Esophagus (tissue), 2 donors: ENCODE results near the gene ZNF236. TPM values are rescaled to one million over a fixed set of nuclear protein-coding genes. Genes with fewer than 3 reads are reported as not detected.

Source experiments
- H3K27ac ChIP-seq, 2 donors: one replicate each; pipeline ENCODE4 v1.5.1; 2013; ENCODE audit warnings: low read depth in 2 of 2, mild to moderate bottlenecking in 2 of 2, inconsistent platforms in 1 of 2, low read length in 1 of 2, moderate library complexity in 1 of 2
- H3K27me3 ChIP-seq, 2 donors: one replicate each; pipeline ENCODE4 v1.6.1; 2013; ENCODE audit warnings: low read length in 2 of 2, control low read depth in 1 of 2, mild to moderate bottlenecking in 1 of 2; ENCODE audit not compliant: insufficient read depth in 2 of 2, control insufficient read depth in 1 of 2
- H3K36me3 ChIP-seq, 2 donors: one replicate each; pipeline ENCODE4 v1.6.1; 2013; ENCODE audit warnings: low read length in 1 of 2; ENCODE audit not compliant: control insufficient read depth in 2 of 2, insufficient read depth in 2 of 2
- H3K4me1 ChIP-seq, 2 donors: one replicate each; pipeline ENCODE4 v1.6.1; 2013; ENCODE audit warnings: low read length in 1 of 2; ENCODE audit not compliant: control insufficient read depth in 2 of 2, insufficient read depth in 2 of 2
- H3K4me3 ChIP-seq, 2 donors: one replicate each; pipeline ENCODE4 v1.5.1; 2013; ENCODE audit warnings: low read length in 2 of 2, mild to moderate bottlenecking in 2 of 2, low read depth in 1 of 2, moderate library complexity in 1 of 2
- H3K9me3 ChIP-seq, 2 donors: one replicate each; pipeline ENCODE4 v1.6.1; 2013; ENCODE audit warnings: mild to moderate bottlenecking in 2 of 2, low read depth in 1 of 2, low read length in 1 of 2, moderate library complexity in 1 of 2; ENCODE audit not compliant: control insufficient read depth in 2 of 2, insufficient read depth in 1 of 2
- WGBS, 2 donors: extraction: QIAGEN DNeasy Blood & Tissue Kit; methylation state at CpG; one replicate each; pipeline ENCODE4 v1.1.7; 2013; 5-methylcytosine and 5-hydroxymethylcytosine counted together
- polyA plus RNA-seq, 2 donors: library from polyadenylated mRNA; stranded (reverse); fragments of 200-250 nt; gene quantifications; one replicate each; pipeline ENCODE4 v1.2.3, GENCODE V29; 2013
- donor health status: healthy with polysubstance abuse.
- donor health status: Bipolar disorder and iron deficiency.

ZNF236 gene
- polyA plus RNA-seq, 2 donors: 1.3 to 3.0 TPM

- Histone ChIP-seq H3K27ac (no peak overlapping the region), H3K9me3 (peaks cover 0 to 19% of the 10 kb centered on the region in 2 donors), H3K36me3 (peaks cover 22 to 38% of the 10 kb centered on the region in 2 donors), H3K4me1 (peaks cover 0 to 2% of the 10 kb centered on the region in 2 donors), H3K27me3 (no peaks in the 10 kb centered on the region), H3K4me3 (no peak overlapping the region)
- 94 to 95% methylated on average over 5 of the region's 5 CpGs for WGBS, 2 donors
These were observed 70.5 kb downstream of the ZNF236 start for GRCh38 chr18:76892832-76893231.

- H3K36me3 ChIP-seq: peaks cover 25 to 30% of the 10 kb centered on the region in 2 donors
- no peaks in the 10 kb centered on the region for H3K27me3 ChIP-seq
- H3K4me1 ChIP-seq: peaks cover 0 to 2% of the 10 kb centered on the region in 2 donors
- peaks cover 0 to 19% of the 10 kb centered on the region in 2 donors for H3K9me3 ChIP-seq
- no peak overlapping the region for H3K27ac ChIP-seq
- H3K4me3 ChIP-seq: no peak overlapping the region
- 93 to 96% methylated on average over 37 of the region's 37 CpGs for WGBS, 2 donors
These were observed 72.4 kb downstream of the ZNF236 start for GRCh38 chr18:76894566-76895346.

DNA sequence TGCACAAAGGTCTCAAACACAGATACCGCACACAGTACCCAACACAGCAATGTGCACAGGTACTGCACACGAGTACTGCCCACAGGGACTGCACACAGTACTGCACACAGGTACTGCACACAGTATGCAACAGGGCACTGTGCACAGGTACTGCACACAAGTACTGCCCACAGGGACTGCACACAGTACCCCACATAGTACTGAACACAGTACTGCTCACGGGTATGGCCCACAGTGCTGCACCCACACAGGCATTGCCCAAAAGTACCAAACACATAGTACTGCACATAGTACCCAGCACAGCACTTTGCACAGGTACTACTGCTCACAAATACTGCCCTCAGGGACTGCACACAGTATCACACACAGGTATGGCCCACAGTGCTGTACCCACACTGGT, 73.1 kb downstream of the ZNF236 start:
- Histone ChIP-seq H3K27ac (no peak overlapping the region), H3K27me3 (no peaks in the 10 kb centered on the region), H3K4me1 (peaks cover 0 to 2% of the 10 kb centered on the region in 2 donors), H3K9me3 (peaks cover 0 to 19% of the 10 kb centered on the region in 2 donors), H3K36me3 (peaks cover 25 to 30% of the 10 kb centered on the region in 2 donors), H3K4me3 (no peak overlapping the region)
- 97% methylated on average over 3 of the region's 3 CpGs for WGBS, 2 donors

GRCh38 chr18:76896677-76897076, 74.3 kb downstream of the ZNF236 start:
- H3K36me3 ChIP-seq: peaks cover 27 to 33% of the 10 kb centered on the region in 2 donors
- H3K9me3 ChIP-seq: peaks cover 0 to 19% of the 10 kb centered on the region in 2 donors
- no peak overlapping the region for H3K4me3 ChIP-seq
- no peak overlapping the region for H3K27ac ChIP-seq
- H3K27me3 ChIP-seq: no peaks in the 10 kb centered on the region
- peaks cover 0 to 2% of the 10 kb centered on the region in 2 donors for H3K4me1 ChIP-seq

GRCh38 chr18:76897257-76897656, 74.9 kb downstream of the ZNF236 start:
- H3K4me1 ChIP-seq: peaks cover 0 to 2% of the 10 kb centered on the region in 2 donors
- no peak overlapping the region for H3K27ac ChIP-seq
- no peak overlapping the region for H3K4me3 ChIP-seq
- H3K27me3 ChIP-seq: no peaks in the 10 kb centered on the region
- peaks cover 0 to 19% of the 10 kb centered on the region in 2 donors for H3K9me3 ChIP-seq
- H3K36me3 ChIP-seq: peaks cover 27 to 33% of the 10 kb centered on the region in 2 donors
- 98 to 99% methylated on average over 2 of the region's 2 CpGs for WGBS, 2 donors

DNA sequence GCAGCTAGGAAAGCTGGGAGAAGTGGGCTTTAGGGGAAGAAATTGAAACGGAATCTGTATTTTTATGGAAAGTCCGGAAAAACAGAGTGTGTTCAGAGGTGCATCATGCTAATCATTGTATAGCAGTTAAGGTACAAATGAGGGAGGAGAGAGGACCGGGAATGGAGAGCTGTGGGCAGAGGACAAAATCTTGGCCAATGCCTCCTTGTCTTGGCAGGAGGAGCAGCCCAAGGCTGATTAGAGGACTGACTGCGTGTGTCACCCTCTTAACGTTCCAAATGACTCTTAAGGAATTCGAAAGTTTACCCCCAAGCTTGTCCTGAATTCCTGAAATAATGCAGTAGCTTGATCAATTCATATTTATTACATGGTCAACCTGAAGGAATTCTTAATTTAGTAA, 81.0 kb downstream of the ZNF236 start:
- Histone ChIP-seq H3K36me3 (peaks cover 2 to 12% of the 10 kb centered on the region in 2 donors), H3K27me3 (no peaks in the 10 kb centered on the region), H3K4me1 (no peaks in the 10 kb centered on the region), H3K4me3 (no peak overlapping the region), H3K27ac (no peak overlapping the region), H3K9me3 (no peaks in the 10 kb centered on the region)
- WGBS, 2 donors: 87 to 93% methylated on average over 6 of the region's 6 CpGs

- Histone ChIP-seq H3K9me3 (no peaks in the 10 kb centered on the region), H3K27me3 (no peaks in the 10 kb centered on the region), H3K4me1 (no peaks in the 10 kb centered on the region), H3K27ac (no peak overlapping the region), H3K36me3 (peaks cover 4 to 16% of the 10 kb centered on the region in 2 donors), H3K4me3 (no peak overlapping the region)
- 89 to 96% methylated on average over 4 of the region's 4 CpGs for WGBS, 2 donors
These were observed 83.5 kb downstream of the ZNF236 start for GRCh38 chr18:76905821-76906220.

DNA sequence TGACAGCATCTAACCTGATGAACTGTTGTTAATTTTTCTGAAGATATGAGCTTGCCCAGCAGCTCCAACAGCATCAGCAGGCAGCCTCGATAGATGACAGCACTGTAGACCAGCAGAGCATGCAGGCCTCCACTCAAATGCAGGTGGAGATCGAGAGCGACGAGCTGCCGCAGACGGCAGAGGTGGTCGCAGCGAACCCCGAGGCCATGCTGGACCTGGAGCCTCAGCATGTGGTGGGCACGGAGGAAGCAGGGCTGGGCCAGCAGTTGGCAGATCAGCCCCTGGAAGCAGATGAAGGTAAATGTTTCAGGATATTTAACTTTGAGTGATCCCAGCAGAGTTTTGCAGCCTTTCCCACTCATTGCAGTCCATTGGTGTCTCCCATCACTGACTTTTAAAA, 85.9 kb downstream of the ZNF236 start:
- peaks cover 3 to 23% of the 10 kb centered on the region in 2 donors for H3K36me3 ChIP-seq

GRCh38 chr18:76909439-76909838, 87.1 kb downstream of the ZNF236 start:
- Histone ChIP-seq H3K27ac (no peak overlapping the region), H3K4me1 (no peaks in the 10 kb centered on the region), H3K27me3 (no peaks in the 10 kb centered on the region), H3K36me3 (peaks cover 5 to 26% of the 10 kb centered on the region in 2 donors), H3K4me3 (no peak overlapping the region), H3K9me3 (no peaks in the 10 kb centered on the region)
- WGBS, 2 donors: 85 to 89% methylated on average over 4 of the region's 4 CpGs

More for the DNA sequence above, 85.9 kb downstream of the ZNF236 start:
- WGBS, 2 donors: 97 to 98% methylated on average over 10 of the region's 10 CpGs
- H3K27me3 ChIP-seq: no peaks in the 10 kb centered on the region
- no peak overlapping the region for H3K27ac ChIP-seq
- H3K9me3 ChIP-seq: no peaks in the 10 kb centered on the region
- H3K4me3 ChIP-seq: no peak overlapping the region
- H3K4me1 ChIP-seq: no peaks in the 10 kb centered on the region

- Histone ChIP-seq H3K27ac (no peak overlapping the region), H3K4me3 (no peak overlapping the region), H3K27me3 (no peaks in the 10 kb centered on the region), H3K36me3 (peaks cover 9 to 23% of the 10 kb centered on the region in 2 donors), H3K4me1 (no peaks in the 10 kb centered on the region), H3K9me3 (no peaks in the 10 kb centered on the region)
- WGBS, 2 donors: 88 to 90% methylated on average over 7 of the region's 7 CpGs
These were observed 89.1 kb downstream of the ZNF236 start for GRCh38 chr18:76911440-76911839.
